GM18508 (cell line): ENCODE data around the gene ROBO1.

Experiments used
- ATAC-seq: cut with Tn5 transposase; IDR thresholded peaks from one replicate; pipeline ENCODE4 v1.9.1; 2021; ENCODE audit warnings: moderate number of reproducible peaks; ENCODE audit not compliant: insufficient read depth, unreplicated experiment

The ROBO1 gene

GRCh38 chr3:79115458-79115857, 652.3 kb downstream of the ROBO1 start:
- no peak for ATAC-seq

DNA sequence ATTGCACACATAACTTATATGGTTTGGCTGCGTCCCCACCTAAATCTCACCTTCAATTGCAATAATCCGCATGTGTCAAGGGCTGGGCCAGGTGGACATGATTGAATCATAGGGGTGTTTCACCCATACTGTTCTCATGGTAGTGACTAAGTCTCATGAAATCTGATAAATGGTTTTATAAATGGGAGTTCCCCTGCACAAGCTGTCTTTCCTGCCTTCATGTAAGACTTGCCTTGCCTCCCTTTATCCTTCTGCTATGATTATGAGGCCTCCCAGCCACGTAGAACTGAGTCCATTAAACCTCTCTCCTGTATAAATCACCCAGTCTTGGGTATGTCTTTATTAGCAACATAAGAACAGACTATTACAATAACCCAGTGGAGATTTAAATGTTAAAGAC, 653.9 kb downstream of the ROBO1 start:
- ATAC-seq = no peak

DNA sequence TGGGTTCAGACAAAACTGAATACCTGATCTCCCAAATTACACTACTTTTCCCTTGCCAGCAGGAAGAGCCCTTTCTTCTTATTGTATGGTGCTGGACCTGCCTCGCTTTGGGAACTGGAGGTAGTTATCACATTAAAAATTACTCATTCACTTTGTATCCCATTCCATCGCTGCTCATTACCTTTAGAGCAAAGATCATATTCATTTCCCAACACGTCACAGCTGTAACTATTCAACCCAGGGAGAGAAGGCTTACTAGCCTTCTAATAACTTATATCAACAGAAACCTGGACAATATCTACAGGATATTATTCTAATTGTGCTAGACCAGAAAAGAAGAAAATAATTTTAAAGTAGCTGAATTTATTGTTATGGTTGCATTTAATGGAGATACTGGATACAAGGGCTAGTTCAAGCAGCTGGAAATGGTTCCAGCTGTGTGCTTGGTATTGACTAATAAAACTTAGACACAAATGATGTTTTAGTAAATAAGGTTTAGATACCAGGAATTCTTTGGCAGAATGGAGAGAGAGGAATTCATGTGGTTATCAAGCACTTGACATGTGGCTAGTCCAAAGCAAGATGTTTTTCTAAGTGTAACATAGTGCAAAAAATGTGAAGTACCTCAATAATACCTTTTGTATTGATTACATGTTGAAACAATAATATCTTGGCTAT, 656.3 kb downstream of the ROBO1 start:
- ATAC-seq = no peak

GRCh38 chr3:79109754-79110153, 658.0 kb downstream of the ROBO1 start:
- ATAC-seq = no peak

GRCh38 chr3:79103307-79103706, 664.5 kb downstream of the ROBO1 start:
- no peak for ATAC-seq

DNA sequence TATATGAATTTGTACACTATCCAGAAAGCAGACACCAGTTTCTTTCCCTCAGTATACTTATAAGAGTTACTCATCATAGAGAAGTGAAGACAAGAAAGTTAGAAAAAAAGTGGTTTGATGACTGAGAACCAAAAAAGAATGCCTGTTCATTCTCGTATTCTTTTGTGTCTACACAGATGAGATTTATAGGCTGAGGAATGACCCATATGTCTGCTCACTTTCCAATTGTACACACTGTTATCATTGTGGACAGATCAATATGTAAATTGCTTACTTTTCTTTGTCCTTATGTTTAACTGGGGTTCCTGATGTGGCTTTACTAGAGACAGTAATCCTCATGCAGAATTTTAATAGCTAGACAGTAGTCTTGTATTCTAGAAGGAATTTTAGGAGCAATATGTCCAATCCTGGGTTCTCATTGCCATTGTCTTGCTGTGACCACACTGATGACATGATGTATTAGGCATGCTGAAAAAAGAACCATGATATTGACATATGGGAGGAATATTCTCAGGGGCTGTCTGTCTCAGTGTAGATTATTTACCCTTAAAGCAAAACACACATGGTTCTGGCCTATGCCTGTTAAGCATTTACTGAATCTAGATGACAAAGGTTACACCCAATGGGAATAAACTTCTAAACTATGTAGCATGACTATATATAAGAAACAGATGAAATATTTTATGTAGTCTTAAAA, 669.7 kb downstream of the ROBO1 start:
- no peak for ATAC-seq

DNA sequence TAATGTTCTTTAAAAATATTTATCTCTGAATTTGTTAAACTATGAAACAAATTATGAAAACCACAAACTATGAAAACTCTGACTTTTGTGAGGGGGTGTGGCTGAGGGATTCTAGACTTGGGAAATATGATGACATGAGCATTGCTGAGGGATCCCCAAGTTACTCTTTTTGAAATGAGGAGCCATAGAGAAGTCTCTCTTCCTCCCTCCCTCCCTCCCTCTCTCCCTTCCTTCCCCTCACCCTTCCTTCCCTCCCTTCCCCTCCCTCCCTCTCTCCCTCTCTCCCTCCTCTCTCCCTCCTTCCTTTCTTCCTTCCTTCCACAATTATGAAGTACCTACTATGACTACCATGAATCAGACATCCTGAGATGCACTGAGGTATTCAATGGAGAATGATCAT, 673.1 kb downstream of the ROBO1 start:
- no peak for ATAC-seq

DNA sequence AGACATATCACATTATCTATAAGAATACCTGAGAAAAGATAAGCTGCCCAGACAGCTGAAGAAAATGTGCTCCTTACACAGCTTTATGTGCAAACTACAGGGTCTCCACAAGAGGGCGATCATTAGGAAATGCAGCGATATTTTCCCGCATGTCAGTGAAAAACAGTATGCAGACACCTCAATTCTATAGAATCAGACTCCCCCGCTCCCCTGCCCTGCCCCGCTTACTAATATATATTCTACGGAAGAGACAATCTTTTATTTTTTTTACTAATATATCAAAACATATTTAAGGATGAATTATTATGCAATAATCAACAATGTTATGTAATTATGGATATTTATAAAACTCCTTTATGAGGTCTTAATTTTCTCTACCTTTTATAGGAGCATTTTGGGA, 681.3 kb downstream of the ROBO1 start:
- peak; percentile 84 for ATAC-seq

DNA sequence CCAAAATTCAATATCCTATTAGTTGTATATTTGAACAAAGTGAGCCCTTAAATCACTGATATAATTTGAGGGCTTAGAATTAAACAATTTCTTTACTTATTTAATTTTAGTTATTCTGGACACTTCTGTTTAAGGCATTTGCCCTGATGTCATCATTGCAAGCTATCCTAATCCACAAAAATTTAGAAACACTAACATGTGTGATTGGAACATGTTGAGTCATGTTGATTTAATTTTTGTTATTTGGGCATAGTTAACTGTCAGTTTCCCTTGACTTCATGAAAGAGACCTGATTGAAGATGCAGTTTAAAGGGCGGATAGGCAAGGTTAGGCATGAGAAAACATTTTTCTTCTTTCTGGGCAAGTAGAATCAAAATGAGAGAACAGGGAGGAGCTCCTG, 682.6 kb downstream of the ROBO1 start:
- ATAC-seq = no peak

- no peak for ATAC-seq
Measured at GRCh38 chr3:79081335-79081734, 686.5 kb downstream of the ROBO1 start.

GRCh38 chr3:79074558-79074957, 693.2 kb downstream of the ROBO1 start:
- no peak for ATAC-seq

GRCh38 chr3:79067734-79068133, 700.1 kb downstream of the ROBO1 start:
- ATAC-seq = no peak

GRCh38 chr3:79066481-79066880, 701.3 kb downstream of the ROBO1 start:
- no peak for ATAC-seq

- ATAC-seq = no peak
Measured at GRCh38 chr3:79063624-79064023, 704.2 kb downstream of the ROBO1 start.

GRCh38 chr3:79057756-79058155, 710.0 kb downstream of the ROBO1 start:
- ATAC-seq = no peak

DNA sequence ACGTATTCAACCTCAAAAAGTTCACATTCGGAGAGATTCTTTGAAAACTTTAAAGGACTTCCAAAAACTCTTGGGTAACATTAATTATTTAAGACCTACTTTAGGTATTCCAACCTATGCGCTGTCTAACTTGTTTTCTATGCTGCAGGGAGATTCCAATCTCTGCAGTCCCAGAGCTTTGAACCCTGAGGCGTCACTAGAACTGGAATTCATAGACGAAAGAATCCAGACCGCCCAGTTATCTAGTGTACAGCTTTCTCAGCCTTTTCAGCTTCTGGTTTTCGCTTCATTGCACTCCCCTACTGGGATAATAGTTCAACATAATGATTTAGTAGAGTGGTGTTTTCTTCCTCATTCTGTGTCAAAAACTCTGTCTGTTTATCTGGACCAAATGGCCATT, 711.3 kb downstream of the ROBO1 start:
- ATAC-seq = no peak

DNA sequence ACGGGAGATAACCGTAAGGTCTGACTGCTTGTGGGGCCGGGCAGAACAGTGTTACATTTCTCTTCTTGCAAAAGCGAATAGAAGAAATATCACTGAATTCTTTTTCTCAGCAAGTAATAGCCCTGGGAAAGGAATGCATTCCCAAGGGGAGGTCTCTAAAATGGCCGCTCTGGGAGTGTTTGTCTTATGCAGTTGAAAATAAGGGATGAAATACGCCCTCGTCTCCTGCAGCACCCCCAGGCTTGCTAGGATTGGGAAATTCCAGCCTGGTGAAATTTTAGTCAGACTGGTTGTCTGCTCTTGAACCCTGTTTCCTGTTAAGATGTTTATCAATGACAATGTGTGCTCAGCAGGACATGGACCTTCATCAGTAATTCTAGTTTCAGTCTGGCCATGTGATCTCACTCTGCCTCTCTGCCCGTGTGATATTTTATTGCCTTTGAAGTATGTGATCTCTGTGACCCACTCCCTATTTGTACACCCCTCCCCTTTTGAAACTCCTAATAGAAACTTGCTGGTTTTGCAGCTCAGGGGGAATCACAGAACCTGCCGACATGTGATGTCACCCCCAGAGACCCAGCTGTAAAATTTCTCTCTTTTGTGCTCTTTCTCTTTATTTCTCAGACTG, 715.6 kb downstream of the ROBO1 start:
- ATAC-seq = no peak

DNA sequence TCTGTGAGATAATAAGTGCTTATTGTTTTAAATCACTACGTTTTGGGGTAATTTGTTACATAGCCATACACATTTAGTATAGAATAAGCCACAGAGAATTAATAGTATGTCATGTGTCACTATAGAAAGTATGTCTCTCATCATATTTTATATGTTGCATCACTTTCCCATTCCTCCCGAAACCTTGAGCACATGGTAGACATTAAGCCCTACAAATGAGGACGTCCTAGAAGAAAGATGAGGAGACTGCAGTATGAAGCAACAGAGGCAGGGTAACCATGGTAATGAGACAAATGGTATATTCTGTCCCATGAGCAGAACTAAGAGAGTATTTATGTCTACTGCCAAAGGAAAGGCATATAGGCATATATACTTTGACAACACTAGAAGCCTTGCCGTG, 720.2 kb downstream of the ROBO1 start:
- no peak for ATAC-seq

DNA sequence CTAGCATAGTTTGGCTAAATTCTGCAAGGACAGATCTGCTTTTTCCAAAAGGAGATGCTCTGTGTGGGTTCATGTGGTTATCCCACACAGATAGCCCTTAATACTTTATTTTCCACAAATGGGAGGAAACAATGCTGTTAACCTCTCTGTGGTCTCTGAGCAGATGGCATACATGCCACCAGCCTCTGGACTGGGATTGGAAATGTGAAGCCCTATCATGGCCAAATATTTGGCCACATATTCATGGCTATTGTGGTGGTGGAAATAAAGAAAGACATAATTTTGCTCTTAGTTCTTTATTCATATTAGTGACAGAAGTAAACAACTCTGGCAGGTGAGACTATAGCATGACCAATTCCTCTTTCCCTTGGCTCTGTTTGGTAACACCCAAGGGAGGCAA, 726.2 kb downstream of the ROBO1 start:
- ATAC-seq = no peak

GRCh38 chr3:79040701-79041100, 727.1 kb downstream of the ROBO1 start:
- ATAC-seq = no peak

- ATAC-seq = no peak
Measured at GRCh38 chr3:79040091-79040490, 727.7 kb downstream of the ROBO1 start.

DNA sequence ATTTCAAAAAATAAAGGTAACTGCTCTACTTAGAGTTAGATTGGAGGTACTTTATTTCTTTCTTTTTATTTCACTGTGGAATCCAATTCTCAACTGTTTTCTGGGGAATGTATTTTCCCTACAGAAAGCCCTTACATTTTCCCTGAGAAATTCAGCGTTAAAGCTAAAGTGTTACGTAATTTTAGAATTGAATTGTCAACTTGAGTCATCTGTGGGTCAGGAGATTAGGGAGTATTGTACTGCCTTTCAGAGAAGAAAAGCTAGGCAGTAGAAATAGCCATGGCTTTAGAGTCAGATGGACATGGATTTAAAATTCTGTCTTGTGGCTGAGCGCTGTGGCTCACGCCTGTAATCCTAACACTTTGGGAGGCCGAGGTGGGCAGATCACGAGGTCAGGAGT, 728.6 kb downstream of the ROBO1 start:
- no peak for ATAC-seq
